Esophagus muscularis mucosa (tissue), 4 donors: ENCODE results near the gene XIRP2. TPM values are rescaled to one million over a fixed set of nuclear protein-coding genes. Genes with fewer than 3 reads are reported as not detected.

Source experiments
- DNase-seq: peaks from one replicate; pipeline ENCODE4 v3.0.0-alpha.2; 2017; ENCODE audit errors: extremely low spot score
- H3K27ac ChIP-seq, 4 donors: fragments of 200-600 bp; sonication (generic); replicated peaks in 1 of 4; 1 replicate in 3 of 4; 2 replicates in 1 of 4; pipeline ENCODE4 v1.5.1; 2016 to 2019; ENCODE audit warnings: mild to moderate bottlenecking in 1 of 4
- H3K27me3 ChIP-seq, 4 donors: fragments of 200-600 bp; sonication (generic); one replicate each; pipeline versions ENCODE4 v1.5.1 to v1.6.0; 2016 to 2019
- H3K36me3 ChIP-seq, 4 donors: fragments of 200-600 bp; sonication (generic); one replicate each; pipeline ENCODE4 v1.5.1; 2016 to 2019
- H3K4me1 ChIP-seq, 4 donors: fragments of 200-600 bp; sonication (generic); one replicate each; pipeline ENCODE4 v1.5.1; 2016 to 2019
- H3K4me3 ChIP-seq, 4 donors: fragments of 200-600 bp; sonication (generic); 1 replicate in 2 of 4; 2 replicates in 2 of 4; pipeline ENCODE4 v1.5.1; 2016 to 2019; ENCODE audit warnings: mild to moderate bottlenecking in 4 of 4, moderate library complexity in 1 of 4
- H3K9me3 ChIP-seq, 4 donors: fragments of 200-600 bp; sonication (generic); 1 replicate in 3 of 4; 2 replicates in 1 of 4; pipeline ENCODE4 v1.5.1; 2016 to 2019
- EP300 ChIP-seq: sonication (generic); formaldehyde crosslinking; IDR thresholded peaks from one replicate; pipeline ENCODE4 v1.6.1; 2017; ENCODE audit warnings: antibody characterized with exemption
- POLR2A ChIP-seq: fragments of 450-650 bp; IDR thresholded peaks from one replicate; pipeline ENCODE4 v1.6.1; 2017; ENCODE audit warnings: antibody characterized with exemption, moderate library complexity, mild to moderate bottlenecking, low read depth
- POLR2AphosphoS5 ChIP-seq, 2 donors: sonication (generic); formaldehyde crosslinking; IDR thresholded peaks; one replicate each; pipeline ENCODE4 v1.6.1; 2017; ENCODE audit warnings: antibody characterized with exemption in 2 of 2
- WGBS: methylation state at CpG from one replicate; pipeline ENCODE4 v1.1.5; 2018; 5-methylcytosine and 5-hydroxymethylcytosine counted together
- intact Hi-C: fragments of 100-400 bp; cut with DNase I; formaldehyde crosslinking; loops from one replicate; pipeline ENCODE4 v1.15.1; 2023
- total RNA-seq, 4 donors: library from RNA; depleted of rRNA; stranded (reverse); fragments of >200 nt; gene quantifications; one replicate each; pipeline versions ENCODE4 v1.1.0 to v1.2.1, GENCODE V29; 2016
- TF ChIP-seq, protein P1 (sequence below), 3 experiments: fragments of 200-600 bp in 2 of 3; fragments of 450-650 bp in 1 of 3; sonication (generic) in 2 of 3; IDR thresholded peaks; one replicate each; pipeline ENCODE4 v1.5.1; 2017 to 2019; ENCODE audit warnings: antibody characterized with exemption in 3 of 3, mild to moderate bottlenecking in 2 of 3, moderate library complexity in 1 of 3

The XIRP2 gene
- total RNA-seq, 4 donors from 2014 or later, result 0.06 TPM; not detected in 3

DNA sequence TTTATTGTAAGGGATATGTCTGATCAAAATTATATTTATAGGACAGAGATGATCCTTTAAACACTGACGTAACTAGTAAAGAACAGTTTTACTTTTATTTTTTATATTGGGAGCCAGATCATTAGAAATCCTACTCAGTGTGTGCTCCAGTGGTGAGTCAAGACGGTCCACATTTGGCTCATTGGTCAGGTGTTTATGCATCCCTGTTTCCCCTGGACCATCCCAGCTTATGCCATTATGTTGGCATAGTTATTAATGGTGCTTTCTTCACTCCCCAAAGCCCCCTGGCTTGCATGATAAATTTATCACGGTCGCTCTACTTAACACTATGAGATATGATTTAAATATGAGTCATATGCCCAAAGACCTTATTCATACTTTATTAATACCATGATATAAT lies 293.4 kb downstream of the XIRP2 start:
- Histone ChIP-seq H3K27me3 (no peaks in the 10 kb centered on the region), H3K4me3 (no peak overlapping the region), H3K4me1 (peaks cover 0 to 5% (median 4%) of the 10 kb centered on the region in 4 donors), H3K27ac (no peak overlapping the region), H3K9me3 (no peaks in the 10 kb centered on the region), H3K36me3 (no peaks in the 10 kb centered on the region)
- 90% methylated on average over 4 of the region's 4 CpGs for WGBS
- intact Hi-C loops, result no loop called here
- no peak for DNase-seq
- TF ChIP-seq POLR2AphosphoS5 (IDR thresholded peaks at IDR 0.05) (no peak), EP300 (no peak), POLR2A (no peak)
- TF ChIP-seq, protein P1, sequence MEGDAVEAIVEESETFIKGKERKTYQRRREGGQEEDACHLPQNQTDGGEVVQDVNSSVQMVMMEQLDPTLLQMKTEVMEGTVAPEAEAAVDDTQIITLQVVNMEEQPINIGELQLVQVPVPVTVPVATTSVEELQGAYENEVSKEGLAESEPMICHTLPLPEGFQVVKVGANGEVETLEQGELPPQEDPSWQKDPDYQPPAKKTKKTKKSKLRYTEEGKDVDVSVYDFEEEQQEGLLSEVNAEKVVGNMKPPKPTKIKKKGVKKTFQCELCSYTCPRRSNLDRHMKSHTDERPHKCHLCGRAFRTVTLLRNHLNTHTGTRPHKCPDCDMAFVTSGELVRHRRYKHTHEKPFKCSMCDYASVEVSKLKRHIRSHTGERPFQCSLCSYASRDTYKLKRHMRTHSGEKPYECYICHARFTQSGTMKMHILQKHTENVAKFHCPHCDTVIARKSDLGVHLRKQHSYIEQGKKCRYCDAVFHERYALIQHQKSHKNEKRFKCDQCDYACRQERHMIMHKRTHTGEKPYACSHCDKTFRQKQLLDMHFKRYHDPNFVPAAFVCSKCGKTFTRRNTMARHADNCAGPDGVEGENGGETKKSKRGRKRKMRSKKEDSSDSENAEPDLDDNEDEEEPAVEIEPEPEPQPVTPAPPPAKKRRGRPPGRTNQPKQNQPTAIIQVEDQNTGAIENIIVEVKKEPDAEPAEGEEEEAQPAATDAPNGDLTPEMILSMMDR (IDR thresholded peaks at IDR 0.05), result no peak

DNA sequence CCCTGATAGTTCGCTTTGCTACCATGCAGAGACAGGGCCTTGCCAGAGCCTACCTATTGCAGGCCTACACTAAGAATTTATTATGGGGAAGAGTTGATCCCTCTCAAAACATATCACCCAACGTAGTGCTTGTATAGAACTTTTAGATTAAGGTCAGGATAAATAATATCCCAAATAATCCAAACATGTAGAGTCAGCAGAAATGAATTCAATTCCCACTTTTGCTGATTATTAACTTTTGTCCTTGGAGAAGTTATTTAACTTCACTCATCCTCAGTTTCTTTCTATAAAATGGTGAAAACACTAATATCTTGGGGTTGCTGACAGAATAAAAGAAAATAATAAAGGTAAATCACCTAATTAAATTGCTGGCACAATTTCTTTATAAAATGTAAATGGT lies 294.1 kb downstream of the XIRP2 start:
- WGBS, result 100% methylated on average over 2 of the region's 2 CpGs
- H3K4me3 ChIP-seq, result no peak overlapping the region
- no peaks in the 10 kb centered on the region for H3K36me3 ChIP-seq
- intact Hi-C loops, result no loop called here
- H3K27ac ChIP-seq, result no peak overlapping the region
- TF ChIP-seq POLR2A (no peak), EP300 (no peak), POLR2AphosphoS5 (IDR thresholded peaks at IDR 0.05) (no peak)
- TF ChIP-seq, protein P1 (IDR thresholded peaks at IDR 0.05), result no peak
- DNase-seq, result no peak
- no peaks in the 10 kb centered on the region for H3K9me3 ChIP-seq
- H3K4me1 ChIP-seq, result peaks cover 6 to 12% (median 10%) of the 10 kb centered on the region in 4 donors
- H3K27me3 ChIP-seq, result no peaks in the 10 kb centered on the region

DNA sequence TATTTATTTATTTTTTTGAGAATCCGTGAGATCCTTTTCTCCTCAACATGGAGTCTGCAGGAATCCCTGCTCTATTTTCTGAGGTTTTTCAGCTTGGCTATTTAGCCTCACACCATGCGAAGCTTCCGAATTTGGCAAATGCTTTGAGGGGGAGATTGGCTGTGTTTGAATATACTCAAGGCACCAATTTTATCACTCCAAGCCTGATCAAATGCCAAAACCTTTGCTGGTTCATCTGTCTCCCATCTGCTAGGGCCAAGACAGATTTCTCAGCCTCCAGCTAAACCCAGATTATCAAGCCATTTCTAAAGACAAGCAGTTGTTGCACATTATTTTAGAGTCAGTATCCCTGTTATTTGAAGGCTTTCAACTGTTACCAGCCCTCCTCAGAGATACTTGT lies 295.7 kb downstream of the XIRP2 start:
- no peaks in the 10 kb centered on the region for H3K9me3 ChIP-seq

DNA sequence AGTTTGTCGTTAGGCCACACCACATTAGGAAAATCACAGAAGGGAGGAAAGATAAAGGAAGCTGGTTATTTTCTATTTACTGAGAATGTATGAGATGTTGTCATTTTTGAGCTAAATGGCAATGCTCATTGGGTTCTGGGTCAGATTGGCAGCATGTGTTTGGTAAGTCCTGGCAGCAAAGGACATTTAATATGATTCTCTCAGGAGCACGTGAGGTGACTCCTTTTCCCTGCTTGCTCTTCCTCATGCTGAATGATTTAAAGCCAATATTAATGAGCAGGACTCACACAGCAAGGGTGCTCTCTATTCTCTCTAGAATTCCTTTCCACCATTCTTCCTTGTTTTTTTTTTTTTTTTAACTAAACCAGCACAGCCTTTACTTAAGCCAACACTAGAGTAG lies 298.2 kb downstream of the XIRP2 start:
- H3K36me3 ChIP-seq, result no peaks in the 10 kb centered on the region
- H3K27ac ChIP-seq, result no peak overlapping the region
- H3K9me3 ChIP-seq, result no peaks in the 10 kb centered on the region
- H3K4me3 ChIP-seq, result no peak overlapping the region
- 92% methylated on average over 2 of the region's 2 CpGs for WGBS
- no peak for TF ChIP-seq POLR2A
- no peak for TF ChIP-seq EP300
- TF ChIP-seq, protein P1 (IDR thresholded peaks at IDR 0.05), result no peak
- no peak for TF ChIP-seq POLR2AphosphoS5 (IDR thresholded peaks at IDR 0.05)
- DNase-seq, result no peak
- H3K4me1 ChIP-seq, result peaks cover 9 to 47% (median 42%) of the 10 kb centered on the region in 4 donors
- intact Hi-C loops, result loop anchor here (5.0 kb wide), 1 partner anchor 39 kb away; no protein-coding TSS in a partner anchor
- no peaks in the 10 kb centered on the region for H3K27me3 ChIP-seq

More for the DNA sequence above, 295.7 kb downstream of the XIRP2 start:
- Histone ChIP-seq H3K27me3 (no peaks in the 10 kb centered on the region), H3K4me1 (peaks cover 9 to 27% (median 23%) of the 10 kb centered on the region in 4 donors), H3K36me3 (no peaks in the 10 kb centered on the region), H3K27ac (no peak overlapping the region), H3K4me3 (no peak overlapping the region)
- no peak for TF ChIP-seq POLR2A
- TF ChIP-seq POLR2AphosphoS5 (IDR thresholded peaks at IDR 0.05), result no peak
- TF ChIP-seq EP300, result no peak
- DNase-seq, result no peak
- WGBS, result 97% methylated on average over 3 of the region's 3 CpGs
- intact Hi-C loops, result no loop called here

DNA sequence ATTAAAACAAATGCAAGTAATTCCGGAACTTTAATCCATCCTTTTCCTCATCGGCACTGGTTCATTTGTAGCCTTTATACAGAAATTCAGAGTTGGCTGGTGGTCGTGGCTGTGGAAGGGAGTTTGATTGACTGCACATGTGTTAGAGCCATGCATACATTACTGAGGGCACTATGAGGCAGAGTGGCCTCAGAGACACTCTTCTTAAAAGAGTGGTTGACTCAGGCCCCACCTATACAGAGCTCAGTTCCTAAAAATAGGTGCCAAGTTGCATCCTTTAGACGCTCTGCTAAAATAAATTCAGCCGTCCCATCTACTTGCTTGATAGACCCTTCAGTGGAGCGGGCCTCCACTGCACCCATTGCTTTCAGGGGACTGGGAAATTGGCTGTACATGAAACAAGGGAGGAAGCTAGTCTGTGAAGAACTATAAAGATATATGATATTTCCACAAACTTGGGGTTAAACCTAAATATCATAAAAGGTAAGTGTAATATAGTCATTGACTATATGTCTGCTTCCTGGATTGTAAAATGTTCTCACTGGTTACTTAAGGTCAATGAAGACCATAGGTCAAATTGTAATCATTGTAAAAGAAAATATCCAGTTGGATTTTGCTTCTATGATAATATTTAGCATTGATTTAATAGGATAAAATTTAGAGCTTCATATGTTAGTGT lies 298.9 kb downstream of the XIRP2 start:
- 79% methylated on average over 6 of the region's 6 CpGs for WGBS
- peaks cover 9 to 51% (median 42%) of the 10 kb centered on the region in 4 donors for H3K4me1 ChIP-seq
- no peak overlapping the region for H3K4me3 ChIP-seq
- no peaks in the 10 kb centered on the region for H3K36me3 ChIP-seq
- intact Hi-C loops, result loop anchor here (5.0 kb wide), 1 partner anchor 40 kb away; no protein-coding TSS in a partner anchor
- no peak overlapping the region for H3K27ac ChIP-seq
- no peak for TF ChIP-seq EP300
- TF ChIP-seq, protein P1 (IDR thresholded peaks at IDR 0.05), result no peak
- no peak for TF ChIP-seq POLR2AphosphoS5 (IDR thresholded peaks at IDR 0.05)
- TF ChIP-seq POLR2A, result no peak
- no peaks in the 10 kb centered on the region for H3K9me3 ChIP-seq
- DNase-seq, result no peak
- H3K27me3 ChIP-seq, result no peaks in the 10 kb centered on the region
